GM19328 (cell line): ENCODE measurements around the gene RDH16.
"Not testable (repeated sequence)": the region's sequence is repeated elsewhere in the genome, so short reads cannot be mapped to it uniquely, and the experiment has no call there.

Source experiments
- ATAC-seq: cut with Tn5 transposase; IDR thresholded peaks from one replicate; pipeline ENCODE4 v1.9.1; 2021; ENCODE audit warnings: mild to moderate bottlenecking, moderate library complexity; ENCODE audit not compliant: unreplicated experiment

The RDH16 gene

GRCh38 chr12:56927281-56927680 is 30.1 kb downstream of the RDH16 start:
- no peak for ATAC-seq

- no peak for ATAC-seq
Measured at GRCh38 chr12:56922031-56922430, 35.4 kb downstream of the RDH16 start.

GRCh38 chr12:56921346-56921745 is 36.1 kb downstream of the RDH16 start:
- ATAC-seq: no peak

- ATAC-seq: not testable (repeated sequence)
Measured at GRCh38 chr12:56918139-56918538, 39.3 kb downstream of the RDH16 start.

GRCh38 chr12:56916996-56917333 is 40.4 kb downstream of the RDH16 start:
- no peak for ATAC-seq

- no peak for ATAC-seq
Measured at GRCh38 chr12:56916296-56916995, 41.0 kb downstream of the RDH16 start.

- no peak for ATAC-seq
Measured at GRCh38 chr12:56914724-56915123, 42.7 kb downstream of the RDH16 start.

- no peak for ATAC-seq
Measured at GRCh38 chr12:56914256-56914655, 43.2 kb downstream of the RDH16 start.

- ATAC-seq: not testable (repeated sequence)
Measured at GRCh38 chr12:56909403-56909802, 48.0 kb downstream of the RDH16 start.

GRCh38 chr12:56908136-56908535 is 49.3 kb downstream of the RDH16 start:
- ATAC-seq: no peak

GRCh38 chr12:56905852-56906251 is 51.6 kb downstream of the RDH16 start:
- ATAC-seq: no peak

GRCh38 chr12:56903374-56903773 is 54.0 kb downstream of the RDH16 start:
- no peak for ATAC-seq
